ENCODE data around the gene ATP10A.
A peak's percentile ranks its signal among the peaks of the same experiment; 100 is the strongest.
"Not testable (repeated sequence)": the region's sequence is repeated elsewhere in the genome, so short reads cannot be mapped to it uniquely, and the experiment has no call there.

Gene ATP10A

GRCh38 chr15:25880877-25881276 is 17.8 kb upstream of the ATP10A start:
- not testable (repeated sequence) for DNase-seq

- no peak for DNase-seq
Measured at GRCh38 chr15:25880411-25880810, 17.3 kb upstream of the ATP10A start.

- DNase-seq, result no peak
Measured at GRCh38 chr15:25879438-25879837, 16.3 kb upstream of the ATP10A start.

- DNase-seq, result no peak
Measured at GRCh38 chr15:25877681-25878080, 14.6 kb upstream of the ATP10A start.

- no peak for DNase-seq
Measured at GRCh38 chr15:25876231-25877140, 13.4 kb upstream of the ATP10A start.

- peak; percentile 15 for DNase-seq
Measured at GRCh38 chr15:25875566-25875965, 12.4 kb upstream of the ATP10A start.

GRCh38 chr15:25874379-25874778 is 11.3 kb upstream of the ATP10A start:
- DNase-seq, result no peak

- no peak for DNase-seq
Measured at GRCh38 chr15:25871403-25871802, 8.3 kb upstream of the ATP10A start.

- no peak for DNase-seq
Measured at GRCh38 chr15:25870938-25871337, 7.8 kb upstream of the ATP10A start.

- DNase-seq, result peak; percentile 65
Measured at GRCh38 chr15:25869701-25870100, 6.6 kb upstream of the ATP10A start.

- DNase-seq, result no peak
Measured at GRCh38 chr15:25866874-25867273, 3.7 kb upstream of the ATP10A start.

- DNase-seq, result no peak
Measured at GRCh38 chr15:25866251-25866650, 3.1 kb upstream of the ATP10A start.

- no peak for DNase-seq
Measured at GRCh38 chr15:25864966-25865365, 1.8 kb upstream of the ATP10A start.

- DNase-seq, result no peak
Measured at GRCh38 chr15:25863968-25864580, 947 bp upstream of the ATP10A start.

- no peak for DNase-seq
Measured at GRCh38 chr15:25862472-25863110, 536 bp downstream of the ATP10A start.

- DNase-seq, result no peak
Measured at GRCh38 chr15:25862071-25862471, 1.1 kb downstream of the ATP10A start.

- DNase-seq, result no peak
Measured at GRCh38 chr15:25860885-25861866, 2.0 kb downstream of the ATP10A start.

GRCh38 chr15:25859838-25860645 is 3.1 kb downstream of the ATP10A start:
- no peak for DNase-seq

GRCh38 chr15:25858952-25859760 is 4.0 kb downstream of the ATP10A start:
- DNase-seq, result no peak

- DNase-seq, result not testable (repeated sequence)
Measured at GRCh38 chr15:25856059-25856458, 7.1 kb downstream of the ATP10A start.

All from inflammatory macrophage treated with lipopolysaccharide for 4 hours (primary cell).